Lung (tissue), 12 donors: ENCODE measurements around the gene ALG11. TPM values are rescaled to one million over a fixed set of nuclear protein-coding genes. Genes with fewer than 3 reads are reported as not detected.
A peak's percentile ranks its signal among the peaks of the same experiment; 100 is the strongest.

Experiments
- ATAC-seq: fragments of 200-7000 bp; cut with Tn5 transposase; one replicate; pipeline ENCODE4 v1.9.1; 2020; ENCODE audit warnings: moderate number of reproducible peaks; ENCODE audit not compliant: insufficient read depth, low FRiP score
- DNase-seq, 3 donors: peaks; one replicate each; pipeline ENCODE4 v3.0.0-alpha.2; 2013 to 2017
- H3K27ac ChIP-seq, 2 donors: one replicate each; pipeline ENCODE4 v1.5.1; 2013; ENCODE audit warnings: mild to moderate bottlenecking in 2 of 2, moderate library complexity in 2 of 2, control low read depth in 1 of 2, inconsistent platforms in 1 of 2, low read depth in 1 of 2, low read length in 1 of 2
- H3K27me3 ChIP-seq, 3 donors: one replicate each; pipeline ENCODE4 v1.5.1; 2013; ENCODE audit warnings: low read length in 2 of 3; ENCODE audit not compliant: control insufficient read depth in 3 of 3, insufficient read depth in 3 of 3
- H3K36me3 ChIP-seq, 4 donors: one replicate each; pipeline ENCODE4 v1.5.1; 2013; ENCODE audit warnings: low read length in 4 of 4, mild to moderate bottlenecking in 1 of 4, moderate library complexity in 1 of 4; ENCODE audit not compliant: control insufficient read depth in 4 of 4, insufficient read depth in 4 of 4
- H3K4me1 ChIP-seq, 5 donors: one replicate each; pipeline ENCODE4 v1.5.1; 2013; ENCODE audit warnings: low read length in 5 of 5, mild to moderate bottlenecking in 2 of 5, moderate library complexity in 1 of 5; ENCODE audit not compliant: control insufficient read depth in 5 of 5, insufficient read depth in 5 of 5
- H3K4me3 ChIP-seq: one replicate; pipeline ENCODE4 v1.5.1; 2013; ENCODE audit warnings: mild to moderate bottlenecking, control low read depth, moderate library complexity
- H3K9ac ChIP-seq, 2 donors: one replicate each; pipeline ENCODE4 v1.5.1; 2013; ENCODE audit warnings: low read length in 2 of 2, control low read depth in 1 of 2; ENCODE audit not compliant: insufficient read depth in 1 of 2
- H3K9me3 ChIP-seq, 4 donors: one replicate each; pipeline ENCODE4 v1.5.1; 2013; ENCODE audit warnings: low read length in 3 of 4, mild to moderate bottlenecking in 1 of 4, moderate library complexity in 1 of 4; ENCODE audit not compliant: control insufficient read depth in 4 of 4, insufficient read depth in 3 of 4
- WGBS, 2 donors: extraction: QIAGEN DNeasy Blood & Tissue Kit; methylation state at CpG; one replicate each; pipeline ENCODE4 v1.1.7; 2013; 5-methylcytosine and 5-hydroxymethylcytosine counted together
- polyA plus RNA-seq, 2 donors: library from polyadenylated mRNA; stranded (reverse); fragments of 200-250 nt; gene quantifications; one replicate each; pipeline ENCODE4 v1.2.1, GENCODE V29; 2013
- total RNA-seq, 2 donors: library from RNA; depleted of rRNA in 1 of 2; stranded (reverse); fragments of >200 nt in 1 of 2; gene quantifications; one replicate each; pipeline ENCODE4 v1.2.1, GENCODE V29; 2014 to 2021
- TF ChIP-seq, protein P1 (sequence below): IDR thresholded peaks from 2 replicates; pipeline ENCODE4 v1.5.1; 2012; ENCODE audit warnings: mild to moderate bottlenecking; ENCODE audit errors: control extremely low read depth, extremely low read depth
- donor health status: control.
- donor health status: control.
- donor health status: Bipolar disorder and iron deficiency.
- donor health status: healthy.
- donor health status: DM: yes; HTN: yes; CAD: no.

The ALG11 gene
- total and polyA plus RNA-seq, 4 donors: 5.3 to 31.3 (median 16.5) TPM

DNA sequence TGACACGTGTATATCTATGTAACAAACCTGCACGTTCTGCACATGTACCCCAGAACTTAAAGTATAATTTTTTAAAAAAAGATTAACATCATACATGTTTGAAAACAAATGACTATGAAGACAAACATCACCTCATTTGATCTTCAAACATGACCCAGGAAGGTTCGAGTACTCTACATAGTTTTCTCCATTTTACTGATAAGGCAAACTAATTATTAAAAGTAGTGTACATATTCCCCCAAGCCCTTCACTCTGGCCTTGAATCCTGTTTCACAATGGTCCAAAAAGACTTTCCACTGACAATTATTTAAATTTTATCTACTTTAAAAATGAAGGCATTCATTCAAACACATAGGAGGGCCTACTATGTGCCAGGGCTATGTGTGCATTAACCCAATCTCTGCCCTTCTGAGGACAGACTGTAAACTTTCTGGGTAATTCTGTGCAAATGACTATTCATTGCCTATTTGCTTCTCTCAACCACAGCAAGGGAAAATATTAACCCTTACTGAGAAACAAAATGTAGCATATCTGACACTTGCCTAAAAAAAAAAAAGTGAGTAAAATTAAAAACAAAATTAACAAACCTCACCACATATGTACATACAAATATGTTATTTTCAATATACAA is 23.1 kb upstream of the ALG11 start:
- Histone ChIP-seq H3K9me3 (no peaks in the 10 kb centered on the region), H3K36me3 (no peaks in the 10 kb centered on the region), H3K27ac (no peak overlapping the region), H3K9ac (no peak overlapping the region), H3K27me3 (no peaks in the 10 kb centered on the region), H3K4me3 (no peak overlapping the region), H3K4me1 (peaks cover 0 to 9% (median 0%) of the 10 kb centered on the region in 5 donors)
- WGBS, 2 donors: 77 to 87% methylated on average over 3 of the region's 3 CpGs
- DNase-seq: no peak
- TF ChIP-seq, protein P1, sequence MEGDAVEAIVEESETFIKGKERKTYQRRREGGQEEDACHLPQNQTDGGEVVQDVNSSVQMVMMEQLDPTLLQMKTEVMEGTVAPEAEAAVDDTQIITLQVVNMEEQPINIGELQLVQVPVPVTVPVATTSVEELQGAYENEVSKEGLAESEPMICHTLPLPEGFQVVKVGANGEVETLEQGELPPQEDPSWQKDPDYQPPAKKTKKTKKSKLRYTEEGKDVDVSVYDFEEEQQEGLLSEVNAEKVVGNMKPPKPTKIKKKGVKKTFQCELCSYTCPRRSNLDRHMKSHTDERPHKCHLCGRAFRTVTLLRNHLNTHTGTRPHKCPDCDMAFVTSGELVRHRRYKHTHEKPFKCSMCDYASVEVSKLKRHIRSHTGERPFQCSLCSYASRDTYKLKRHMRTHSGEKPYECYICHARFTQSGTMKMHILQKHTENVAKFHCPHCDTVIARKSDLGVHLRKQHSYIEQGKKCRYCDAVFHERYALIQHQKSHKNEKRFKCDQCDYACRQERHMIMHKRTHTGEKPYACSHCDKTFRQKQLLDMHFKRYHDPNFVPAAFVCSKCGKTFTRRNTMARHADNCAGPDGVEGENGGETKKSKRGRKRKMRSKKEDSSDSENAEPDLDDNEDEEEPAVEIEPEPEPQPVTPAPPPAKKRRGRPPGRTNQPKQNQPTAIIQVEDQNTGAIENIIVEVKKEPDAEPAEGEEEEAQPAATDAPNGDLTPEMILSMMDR: no peak
- no peak for ATAC-seq

DNA sequence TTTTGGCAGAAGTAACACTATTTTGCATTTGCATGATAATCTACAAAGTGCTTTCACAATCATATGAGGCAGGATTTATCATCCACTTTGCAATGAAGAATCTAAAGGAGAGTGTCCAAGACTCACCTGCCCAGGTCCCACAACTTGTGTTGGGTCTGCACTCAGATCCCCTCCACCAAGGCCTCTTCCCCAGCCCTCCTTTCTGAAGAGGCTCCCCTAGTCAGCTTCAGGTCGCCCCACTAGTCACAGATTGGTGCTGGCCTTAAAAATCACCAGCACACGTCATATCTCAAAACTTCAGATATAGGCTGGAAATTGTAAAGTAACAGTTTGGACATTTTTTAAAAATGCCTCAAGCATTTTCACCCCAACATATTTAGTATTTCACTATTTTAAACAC is 18.5 kb upstream of the ALG11 start:
- TF ChIP-seq, protein P1: no peak
- no peaks in the 10 kb centered on the region for H3K27me3 ChIP-seq
- ATAC-seq: no peak
- DNase-seq: no peak
- no peak overlapping the region for H3K4me3 ChIP-seq
- H3K27ac ChIP-seq: no peak overlapping the region
- no peaks in the 10 kb centered on the region for H3K36me3 ChIP-seq
- H3K4me1 ChIP-seq: peaks cover 0 to 31% (median 12%) of the 10 kb centered on the region in 5 donors
- H3K9me3 ChIP-seq: no peaks in the 10 kb centered on the region
- H3K9ac ChIP-seq: no peak overlapping the region
- 85 to 89% methylated on average over 2 of the region's 2 CpGs for WGBS, 2 donors

DNA sequence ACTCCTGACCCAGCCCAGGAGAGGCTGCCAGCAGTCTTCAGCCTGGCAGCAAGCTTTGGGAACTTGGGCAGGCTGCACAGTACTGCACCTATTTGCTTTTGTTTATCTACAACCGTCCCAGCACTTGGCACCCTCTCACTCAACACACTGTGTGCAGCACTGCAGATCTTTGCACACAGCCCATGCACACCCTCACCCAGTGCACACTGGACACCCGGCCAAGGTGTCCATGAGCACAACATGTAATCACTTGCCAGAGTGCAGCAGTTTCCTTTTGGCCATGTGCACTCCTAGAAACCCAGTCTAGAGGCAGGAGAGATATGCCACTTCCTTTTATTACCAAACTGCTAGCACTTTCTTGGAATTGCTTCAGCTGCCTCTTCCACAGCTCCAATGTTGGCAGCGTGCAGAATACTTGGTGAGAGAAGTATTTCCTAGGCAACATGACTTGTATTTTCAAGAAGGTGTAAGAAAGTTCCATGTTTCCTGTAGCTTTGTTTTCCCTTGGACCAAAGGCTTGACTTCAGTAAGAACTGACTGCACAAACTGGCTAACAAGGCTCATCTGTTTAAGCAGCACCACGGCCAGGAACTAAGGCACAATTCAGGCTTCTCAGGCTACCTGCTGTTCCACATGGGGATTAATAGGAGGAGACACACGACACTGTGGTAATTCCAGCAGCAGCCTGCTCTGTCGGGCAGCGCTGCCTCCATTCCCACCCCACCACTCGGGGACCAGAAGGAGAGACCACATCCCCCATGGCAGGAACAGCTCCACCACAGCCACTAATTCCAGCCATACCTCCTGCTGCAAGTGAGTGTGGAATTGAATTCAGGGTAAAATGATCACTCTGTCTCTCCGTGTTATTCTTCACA is 16.3 kb upstream of the ALG11 start:
- WGBS, 2 donors: 34 to 46% methylated on average over 9 of the region's 9 CpGs
- Histone ChIP-seq H3K4me1 (peaks cover 0 to 40% (median 17%) of the 10 kb centered on the region in 5 donors), H3K9ac (no peak overlapping the region), H3K27ac (peak overlapping the region in 1 of 2 donors; percentile 62), H3K36me3 (no peaks in the 10 kb centered on the region), H3K9me3 (no peaks in the 10 kb centered on the region), H3K4me3 (no peak overlapping the region), H3K27me3 (no peaks in the 10 kb centered on the region)
- DNase-seq (peak; percentile 50 to 79 (median 79)), ATAC-seq (peak; percentile 48)
- TF ChIP-seq, protein P1: no peak
